HepG2 (cell line): ENCODE measurements around the gene MSMP. TPM values are rescaled to one million over a fixed set of nuclear protein-coding genes. Genes with fewer than 3 reads are reported as not detected.

Source experiments
- ARID5B ChIP-seq: IDR thresholded peaks from 2 replicates; pipeline ENCODE4 v1.4.0; 2020; ENCODE audit warnings: mild to moderate bottlenecking, missing genetic modification reagents
- DNMT3B ChIP-seq: conservative IDR thresholded peaks from 2 replicates; pipeline ENCODE4 v1.6.1; 2016; ENCODE audit warnings: missing biosample characterization, control low read depth
- GATA4 ChIP-seq: sonication (generic); IDR thresholded peaks from 2 replicates; pipeline ENCODE4 v1.6.1; 2016; ENCODE audit warnings: antibody characterized with exemption, low read depth, borderline replicate concordance
- PHF20 ChIP-seq: sonication (generic); formaldehyde crosslinking; IDR thresholded peaks from 2 replicates; pipeline ENCODE4 v1.5.0; 2020; ENCODE audit warnings: mild to moderate bottlenecking, missing genetic modification reagents
- PTBP1 ChIP-seq: fragments of 200-400 bp; formaldehyde crosslinking; IDR thresholded peaks from 2 replicates; pipeline ENCODE4 v1.6.1; 2018; ENCODE audit warnings: low read length, low read depth; ENCODE audit not compliant: poor library complexity, severe bottlenecking
- SRSF9 ChIP-seq: fragments of 200-400 bp; formaldehyde crosslinking; IDR thresholded peaks from 2 replicates; pipeline ENCODE4 v1.6.1; 2018; ENCODE audit warnings: borderline replicate concordance, mild to moderate bottlenecking, low read depth, low read length; ENCODE audit not compliant: insufficient read depth, poor library complexity, severe bottlenecking
- TCF7 ChIP-seq: sonication (generic); IDR thresholded peaks from 2 replicates; pipeline ENCODE4 v1.6.1; 2016; ENCODE audit warnings: antibody characterized with exemption, low read depth
- UBTF ChIP-seq: sonication (generic); formaldehyde crosslinking; IDR thresholded peaks from 2 replicates; pipeline ENCODE4 v1.4.0; 2020; ENCODE audit warnings: mild to moderate bottlenecking, missing genetic modification reagents
- ZBTB20 ChIP-seq: sonication (generic); formaldehyde crosslinking; IDR thresholded peaks from 2 replicates; pipeline ENCODE4 v1.8.1; 2023; ENCODE audit warnings: missing genetic modification reagents, low read depth, mild to moderate bottlenecking, borderline replicate concordance
- ZNF207 ChIP-seq: fragments of 450-650 bp; IDR thresholded peaks from 2 replicates; pipeline ENCODE4 v1.6.1; 2016; ENCODE audit warnings: antibody characterized with exemption, borderline replicate concordance
- ZNF274 ChIP-seq: sonication (generic); formaldehyde crosslinking; IDR thresholded peaks from 2 replicates; pipeline ENCODE4 v1.5.1; 2020; ENCODE audit warnings: mild to moderate bottlenecking, missing genetic modification reagents
- ZNF766 ChIP-seq: sonication (generic); formaldehyde crosslinking; IDR thresholded peaks from 2 replicates; pipeline ENCODE4 v1.5.0; 2020; ENCODE audit warnings: missing genetic modification reagents, borderline replicate concordance
- polyA plus RNA-seq, 8 experiments: library from polyadenylated mRNA; depleted of rRNA in 3 of 8; stranded (reverse) in 7 of 8; unstranded in 1 of 8; fragments of >200 nt; fragmentation: Illumina TruSeq in 4 of 8; extraction: Trizol in 4 of 8; gene quantifications; 2 replicates each; pipeline versions ENCODE4 v1.2.1 to v1.2.3, GENCODE V29; 2011 to 2016; ENCODE audit warnings: low read depth in 4 of 8, missing spikeins in 1 of 8, mixed read lengths in 1 of 8; ENCODE audit not compliant: insufficient read depth in 1 of 8
- total RNA-seq, 5 experiments: library from RNA; depleted of rRNA; stranded (reverse); fragments of >200 nt; fragmentation: Illumina TruSeq; extraction: Trizol; gene quantifications; 2 replicates each; pipeline ENCODE4 v1.2.3, GENCODE V29; 2016; ENCODE audit warnings: low read depth in 1 of 5
- TF ChIP-seq, protein P1 (sequence below): sonication (generic); formaldehyde crosslinking; IDR thresholded peaks from 2 replicates; pipeline ENCODE4 v1.4.0; 2020; ENCODE audit warnings: missing genetic modification reagents, borderline replicate concordance
- TF ChIP-seq, protein P2 (sequence below): sonication (generic); formaldehyde crosslinking; IDR thresholded peaks from 2 replicates; pipeline ENCODE4 v1.5.0; 2020; ENCODE audit warnings: mild to moderate bottlenecking, missing genetic modification reagents
- TF ChIP-seq, protein P3 (sequence below): sonication (generic); formaldehyde crosslinking; IDR thresholded peaks from 2 replicates; pipeline ENCODE4 v1.8.1; 2022; ENCODE audit warnings: mild to moderate bottlenecking, missing genetic modification reagents
- TF ChIP-seq, protein P4 (sequence below): sonication (generic); formaldehyde crosslinking; IDR thresholded peaks from 2 replicates; pipeline ENCODE4 v1.5.0; 2020; ENCODE audit warnings: missing genetic modification reagents

MSMP gene
- total and polyA plus RNA-seq, 2 of the 13 experiments (the other 11 are each of a cell fraction or from before 2014, with no cell fraction given) = 0.24 to 0.46 TPM

- TF ChIP-seq, protein P1, sequence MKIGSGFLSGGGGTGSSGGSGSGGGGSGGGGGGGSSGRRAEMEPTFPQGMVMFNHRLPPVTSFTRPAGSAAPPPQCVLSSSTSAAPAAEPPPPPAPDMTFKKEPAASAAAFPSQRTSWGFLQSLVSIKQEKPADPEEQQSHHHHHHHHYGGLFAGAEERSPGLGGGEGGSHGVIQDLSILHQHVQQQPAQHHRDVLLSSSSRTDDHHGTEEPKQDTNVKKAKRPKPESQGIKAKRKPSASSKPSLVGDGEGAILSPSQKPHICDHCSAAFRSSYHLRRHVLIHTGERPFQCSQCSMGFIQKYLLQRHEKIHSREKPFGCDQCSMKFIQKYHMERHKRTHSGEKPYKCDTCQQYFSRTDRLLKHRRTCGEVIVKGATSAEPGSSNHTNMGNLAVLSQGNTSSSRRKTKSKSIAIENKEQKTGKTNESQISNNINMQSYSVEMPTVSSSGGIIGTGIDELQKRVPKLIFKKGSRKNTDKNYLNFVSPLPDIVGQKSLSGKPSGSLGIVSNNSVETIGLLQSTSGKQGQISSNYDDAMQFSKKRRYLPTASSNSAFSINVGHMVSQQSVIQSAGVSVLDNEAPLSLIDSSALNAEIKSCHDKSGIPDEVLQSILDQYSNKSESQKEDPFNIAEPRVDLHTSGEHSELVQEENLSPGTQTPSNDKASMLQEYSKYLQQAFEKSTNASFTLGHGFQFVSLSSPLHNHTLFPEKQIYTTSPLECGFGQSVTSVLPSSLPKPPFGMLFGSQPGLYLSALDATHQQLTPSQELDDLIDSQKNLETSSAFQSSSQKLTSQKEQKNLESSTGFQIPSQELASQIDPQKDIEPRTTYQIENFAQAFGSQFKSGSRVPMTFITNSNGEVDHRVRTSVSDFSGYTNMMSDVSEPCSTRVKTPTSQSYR (CRISPR knock-in tag) = no peak
- TF ChIP-seq ZBTB20 (CRISPR knock-in tag) = no peak
- TF ChIP-seq GATA4 = no peak
- TF ChIP-seq, protein P2, sequence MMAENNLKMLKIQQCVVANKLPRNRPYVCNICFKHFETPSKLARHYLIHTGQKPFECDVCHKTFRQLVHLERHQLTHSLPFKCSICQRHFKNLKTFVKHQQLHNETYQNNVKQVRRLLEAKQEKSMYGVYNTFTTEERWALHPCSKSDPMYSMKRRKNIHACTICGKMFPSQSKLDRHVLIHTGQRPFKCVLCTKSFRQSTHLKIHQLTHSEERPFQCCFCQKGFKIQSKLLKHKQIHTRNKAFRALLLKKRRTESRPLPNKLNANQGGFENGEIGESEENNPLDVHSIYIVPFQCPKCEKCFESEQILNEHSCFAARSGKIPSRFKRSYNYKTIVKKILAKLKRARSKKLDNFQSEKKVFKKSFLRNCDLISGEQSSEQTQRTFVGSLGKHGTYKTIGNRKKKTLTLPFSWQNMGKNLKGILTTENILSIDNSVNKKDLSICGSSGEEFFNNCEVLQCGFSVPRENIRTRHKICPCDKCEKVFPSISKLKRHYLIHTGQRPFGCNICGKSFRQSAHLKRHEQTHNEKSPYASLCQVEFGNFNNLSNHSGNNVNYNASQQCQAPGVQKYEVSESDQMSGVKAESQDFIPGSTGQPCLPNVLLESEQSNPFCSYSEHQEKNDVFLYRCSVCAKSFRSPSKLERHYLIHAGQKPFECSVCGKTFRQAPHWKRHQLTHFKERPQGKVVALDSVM (CRISPR knock-in tag) = no peak
- no peak for TF ChIP-seq ZNF274 (CRISPR knock-in tag)
- no peak for TF ChIP-seq ARID5B (CRISPR knock-in tag)
- no peak for TF ChIP-seq ZNF766
- TF ChIP-seq PHF20 = no peak
- TF ChIP-seq TCF7 = no peak
- TF ChIP-seq DNMT3B (CRISPR knock-in tag) = no peak
- TF ChIP-seq, protein P3, sequence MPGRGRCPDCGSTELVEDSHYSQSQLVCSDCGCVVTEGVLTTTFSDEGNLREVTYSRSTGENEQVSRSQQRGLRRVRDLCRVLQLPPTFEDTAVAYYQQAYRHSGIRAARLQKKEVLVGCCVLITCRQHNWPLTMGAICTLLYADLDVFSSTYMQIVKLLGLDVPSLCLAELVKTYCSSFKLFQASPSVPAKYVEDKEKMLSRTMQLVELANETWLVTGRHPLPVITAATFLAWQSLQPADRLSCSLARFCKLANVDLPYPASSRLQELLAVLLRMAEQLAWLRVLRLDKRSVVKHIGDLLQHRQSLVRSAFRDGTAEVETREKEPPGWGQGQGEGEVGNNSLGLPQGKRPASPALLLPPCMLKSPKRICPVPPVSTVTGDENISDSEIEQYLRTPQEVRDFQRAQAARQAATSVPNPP = no peak
- TF ChIP-seq, protein P4, sequence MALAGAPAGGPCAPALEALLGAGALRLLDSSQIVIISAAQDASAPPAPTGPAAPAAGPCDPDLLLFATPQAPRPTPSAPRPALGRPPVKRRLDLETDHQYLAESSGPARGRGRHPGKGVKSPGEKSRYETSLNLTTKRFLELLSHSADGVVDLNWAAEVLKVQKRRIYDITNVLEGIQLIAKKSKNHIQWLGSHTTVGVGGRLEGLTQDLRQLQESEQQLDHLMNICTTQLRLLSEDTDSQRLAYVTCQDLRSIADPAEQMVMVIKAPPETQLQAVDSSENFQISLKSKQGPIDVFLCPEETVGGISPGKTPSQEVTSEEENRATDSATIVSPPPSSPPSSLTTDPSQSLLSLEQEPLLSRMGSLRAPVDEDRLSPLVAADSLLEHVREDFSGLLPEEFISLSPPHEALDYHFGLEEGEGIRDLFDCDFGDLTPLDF (CRISPR knock-in tag) = no peak
- no peak for TF ChIP-seq PTBP1
- no peak for TF ChIP-seq SRSF9
- no peak for TF ChIP-seq UBTF (CRISPR knock-in tag)
- TF ChIP-seq ZNF207 = no peak
Measured at GRCh38 chr9:35746583-35746982, 7.5 kb downstream of the MSMP start (continued).
